HT1080 (cell line): ENCODE results near the gene ERICH2. TPM values are rescaled to one million over a fixed set of nuclear protein-coding genes. Genes with fewer than 3 reads are reported as not detected.

ENCODE experiments used
- DNase-seq: peaks from one replicate; pipeline ENCODE4 v3.0.0-alpha.2; 2015; ENCODE audit warnings: low read depth
- small RNA-seq: library from RNA; depleted of rRNA; stranded (forward); fragments of <200 nt; gene quantifications from one replicate; pipeline ENCODE3, GENCODE V24; 2014
- total RNA-seq: library from RNA; depleted of rRNA; stranded (reverse); fragments of >200 nt; shearing (Covaris generic); gene quantifications from 2 replicates; pipeline ENCODE4 v1.2.3, GENCODE V29; 2014; rRNA removed

The ERICH2 gene
- total RNA-seq, 1 experiment from 2014 or later: not detected

- no peak for DNase-seq
These were observed 65.8 kb downstream of the ERICH2 start for GRCh38 chr2:170836027-170836426.

DNA sequence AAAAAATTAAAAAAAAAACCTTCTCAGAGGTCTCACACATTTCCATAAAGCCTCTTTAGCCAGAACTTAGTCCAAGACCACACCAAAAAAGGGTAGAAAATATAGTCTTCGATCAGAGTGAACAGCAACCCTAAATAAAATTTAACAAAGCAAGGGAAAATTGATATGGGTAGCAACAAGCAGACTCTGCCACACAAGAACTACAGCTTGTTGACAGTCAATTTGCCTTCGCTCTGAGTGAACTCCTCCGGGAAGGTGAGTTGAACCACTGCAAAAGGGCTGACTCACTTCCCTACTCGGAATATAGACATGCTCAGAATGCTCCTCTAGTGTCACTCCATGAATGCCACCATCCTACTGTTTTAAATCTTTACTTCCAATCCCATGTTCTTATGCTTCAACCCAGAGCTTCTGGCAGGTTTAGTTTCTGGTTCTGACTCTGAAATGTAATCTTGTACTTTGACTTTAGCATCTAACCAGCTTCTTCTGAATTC is 70.6 kb downstream of the ERICH2 start:
- DNase-seq: peak; percentile 18

DNA sequence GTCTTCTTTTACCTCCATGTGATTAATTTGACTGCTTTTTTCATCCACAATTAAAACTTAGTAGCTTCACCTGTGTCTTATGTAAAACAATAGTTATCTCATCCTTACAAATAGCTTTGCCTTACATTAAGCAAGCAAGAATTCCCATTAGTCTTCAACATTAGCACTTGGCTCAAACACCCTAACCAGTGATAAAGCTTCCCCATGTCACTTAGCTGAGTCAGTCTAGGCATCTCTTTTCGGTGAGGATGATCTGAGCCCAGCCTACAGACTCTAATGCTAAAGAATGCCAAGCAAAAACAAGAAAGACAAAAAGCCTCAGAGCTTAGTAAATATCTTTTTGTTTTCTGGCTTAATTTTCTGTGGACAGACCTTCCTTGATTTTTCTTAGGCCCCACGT is 72.6 kb downstream of the ERICH2 start:
- DNase-seq: peak; percentile 48

DNA sequence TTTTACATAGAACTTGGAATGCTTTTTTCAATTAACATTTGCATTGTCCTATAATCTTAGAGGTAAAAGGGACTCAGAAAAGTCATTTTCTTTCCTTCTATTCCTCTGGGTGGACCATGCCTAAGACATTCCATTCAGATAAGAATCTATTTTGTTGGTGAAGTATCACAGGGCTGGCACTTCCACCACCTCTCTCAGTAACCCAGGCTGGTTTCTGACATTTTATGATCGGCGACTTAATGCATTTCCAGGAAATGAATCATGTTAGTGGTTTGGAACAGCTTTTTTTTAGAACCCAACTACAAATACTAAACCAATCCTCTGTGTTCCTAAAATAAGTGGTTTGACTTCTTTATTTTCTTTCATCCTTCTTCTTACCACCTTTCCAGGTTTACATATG is 73.5 kb downstream of the ERICH2 start:
- DNase-seq: peak; percentile 91

DNA sequence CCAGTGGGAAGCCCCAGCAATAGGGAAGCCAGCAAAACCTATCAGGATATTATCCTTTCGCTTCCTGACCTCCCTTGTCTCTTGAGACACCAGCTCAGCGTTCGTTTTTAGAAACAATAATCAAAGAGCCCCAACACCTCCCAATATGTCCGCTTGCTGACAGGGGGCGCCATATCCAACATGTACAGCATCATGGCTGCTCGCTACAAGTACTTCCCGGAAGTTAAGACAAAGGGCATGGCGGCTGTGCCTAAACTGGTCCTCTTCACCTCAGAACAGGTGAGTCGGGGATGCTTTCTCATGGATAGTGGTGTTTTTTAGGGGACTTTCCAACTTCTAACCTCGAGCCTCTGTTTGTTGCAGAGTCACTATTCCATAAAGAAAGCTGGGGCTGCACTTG is 75.2 kb downstream of the ERICH2 start:
- no peak for DNase-seq

- DNase-seq: no peak
These were observed 76.1 kb downstream of the ERICH2 start for GRCh38 chr2:170846314-170846713.

- DNase-seq: no peak
These were observed 77.5 kb downstream of the ERICH2 start for GRCh38 chr2:170847716-170848115.

Small RNA genes within 50 kb of the gene (small RNA-seq; reads per million reads assigned to genes)
- not detected for gene RF00019

Other genes starting within 250 kb of the ERICH2 start
- not detected in 2 replicates for gene SP5, start 55.0 kb upstream of the ERICH2 start, total RNA-seq
- 2.4 and 3.7 TPM in 2 replicates for gene GAD1, start 46.5 kb downstream of the ERICH2 start, total RNA-seq
- gene GORASP2, start 158.9 kb downstream of the ERICH2 start, total RNA-seq: 34.5 and 40.0 TPM in 2 replicates